HG02759 (cell line): ENCODE measurements around the gene GALNT12.

Experiments
- ATAC-seq: cut with Tn5 transposase; IDR thresholded peaks from one replicate; pipeline ENCODE4 v1.9.1; 2021; ENCODE audit warnings: mild to moderate bottlenecking, moderate library complexity; ENCODE audit not compliant: unreplicated experiment

GALNT12 gene

GRCh38 chr9:98877311-98877710, 69.8 kb downstream of the GALNT12 start:
- no peak for ATAC-seq

- no peak for ATAC-seq
Observed at GRCh38 chr9:98879094-98879962, 71.9 kb downstream of the GALNT12 start.

GRCh38 chr9:98879963-98880310, 72.5 kb downstream of the GALNT12 start:
- ATAC-seq = no peak

DNA sequence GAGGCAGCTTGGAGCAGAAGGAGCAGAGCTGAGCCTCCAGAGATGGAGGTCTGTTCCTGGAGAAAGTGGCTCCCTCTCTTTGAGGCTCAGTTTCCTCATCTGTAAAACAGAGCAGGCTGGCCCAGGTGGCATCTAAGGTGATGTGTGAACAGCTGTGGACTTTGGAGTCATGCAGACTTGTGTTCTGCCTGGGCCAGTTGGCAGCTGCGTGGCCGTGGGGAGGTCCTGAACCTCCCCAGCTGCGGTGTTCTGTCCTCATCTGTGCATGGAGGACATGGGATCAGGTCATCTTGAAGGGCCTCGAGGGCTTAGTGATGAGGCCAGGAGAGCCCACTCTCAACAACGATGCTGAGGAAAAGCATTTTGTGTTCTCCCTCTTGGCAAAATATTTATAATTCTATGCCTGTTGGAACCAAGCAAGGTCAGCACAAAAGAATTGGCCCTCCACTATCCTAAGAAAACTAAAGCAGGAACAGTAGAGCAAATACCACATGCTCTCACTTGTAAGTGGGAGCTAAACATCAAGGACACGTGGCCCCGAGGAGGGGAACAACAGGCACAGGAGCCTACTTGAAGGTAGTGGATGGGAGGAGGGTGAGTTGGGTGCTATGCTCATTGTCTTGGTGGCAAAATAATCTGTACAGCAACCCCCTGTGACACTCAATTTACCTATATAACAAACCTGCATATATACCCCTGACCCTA, 73.0 kb downstream of the GALNT12 start:
- ATAC-seq = no peak

- no peak for ATAC-seq
Observed at GRCh38 chr9:98881356-98881755, 73.9 kb downstream of the GALNT12 start.

DNA sequence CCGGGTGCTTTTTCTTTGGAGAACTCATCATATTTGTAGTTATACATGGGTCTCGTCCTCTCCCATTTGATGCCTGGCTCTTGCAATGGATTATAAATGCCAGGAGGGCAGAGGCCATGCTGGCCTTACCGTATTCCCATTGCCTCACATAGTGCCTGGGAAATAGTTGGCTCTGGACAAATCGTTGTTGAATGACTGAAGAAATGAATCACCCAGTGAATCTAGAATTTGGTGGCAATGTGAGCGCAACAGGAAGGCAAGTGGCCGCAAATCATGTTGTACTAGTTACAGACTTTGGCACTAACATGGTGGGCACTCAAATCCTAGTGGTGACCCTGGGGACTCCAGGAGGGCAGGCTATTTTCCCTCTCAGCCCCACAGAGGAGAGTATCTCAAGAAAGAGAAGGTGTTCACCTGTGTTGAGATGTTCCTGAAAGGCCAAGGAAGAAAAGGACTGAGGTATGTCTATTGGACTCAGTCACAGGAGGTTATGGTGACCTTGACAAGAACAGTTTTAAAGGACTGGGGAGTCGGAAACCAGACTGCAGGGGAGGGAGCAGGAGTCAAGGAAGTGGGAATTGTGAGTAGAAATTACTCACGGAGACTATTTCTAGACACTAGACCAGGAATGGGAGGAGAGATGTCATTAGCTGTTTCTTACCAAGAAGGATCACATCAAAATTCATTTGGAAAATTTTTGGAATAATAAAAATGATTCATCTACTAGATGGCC, 74.5 kb downstream of the GALNT12 start:
- no peak for ATAC-seq

- ATAC-seq = no peak
Observed at GRCh38 chr9:98882569-98882923, 75.1 kb downstream of the GALNT12 start.

GRCh38 chr9:98883276-98883675, 75.8 kb downstream of the GALNT12 start:
- no peak for ATAC-seq

GRCh38 chr9:98884849-98885248, 77.4 kb downstream of the GALNT12 start:
- no peak for ATAC-seq

DNA sequence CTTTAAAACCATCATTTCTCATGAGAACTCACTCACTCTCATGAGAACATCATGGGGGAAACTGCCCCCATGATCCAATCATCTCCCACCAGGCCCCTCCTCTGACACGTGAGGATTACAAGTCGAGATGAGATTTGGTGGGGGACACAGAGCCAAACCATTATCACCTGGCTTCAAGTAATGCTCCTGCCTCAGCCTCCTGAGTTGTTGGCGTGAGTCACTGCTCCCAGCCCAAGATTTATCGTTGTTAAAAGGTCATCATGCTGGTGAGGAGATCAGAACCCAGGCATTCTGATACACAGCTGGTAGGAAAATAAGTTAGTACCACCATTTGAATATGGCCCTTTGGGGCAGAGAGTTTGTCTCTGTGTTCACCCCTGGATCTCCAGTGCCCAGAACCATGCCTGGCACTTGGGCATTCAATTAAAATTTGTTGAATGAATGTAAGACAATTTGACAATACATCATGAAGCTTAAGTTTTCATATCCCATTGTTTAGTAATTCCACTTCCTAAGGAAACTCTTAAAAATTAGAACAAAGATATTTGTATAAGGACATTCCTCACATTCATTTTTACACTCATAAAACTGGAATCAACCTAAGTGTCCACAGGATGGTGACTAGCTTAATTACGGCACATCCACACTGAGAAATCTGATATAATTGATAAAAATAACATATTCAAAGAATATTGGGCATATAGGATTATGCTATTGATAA, 78.3 kb downstream of the GALNT12 start:
- ATAC-seq = no peak

- no peak for ATAC-seq
Observed at GRCh38 chr9:98886691-98887229, 79.3 kb downstream of the GALNT12 start.

DNA sequence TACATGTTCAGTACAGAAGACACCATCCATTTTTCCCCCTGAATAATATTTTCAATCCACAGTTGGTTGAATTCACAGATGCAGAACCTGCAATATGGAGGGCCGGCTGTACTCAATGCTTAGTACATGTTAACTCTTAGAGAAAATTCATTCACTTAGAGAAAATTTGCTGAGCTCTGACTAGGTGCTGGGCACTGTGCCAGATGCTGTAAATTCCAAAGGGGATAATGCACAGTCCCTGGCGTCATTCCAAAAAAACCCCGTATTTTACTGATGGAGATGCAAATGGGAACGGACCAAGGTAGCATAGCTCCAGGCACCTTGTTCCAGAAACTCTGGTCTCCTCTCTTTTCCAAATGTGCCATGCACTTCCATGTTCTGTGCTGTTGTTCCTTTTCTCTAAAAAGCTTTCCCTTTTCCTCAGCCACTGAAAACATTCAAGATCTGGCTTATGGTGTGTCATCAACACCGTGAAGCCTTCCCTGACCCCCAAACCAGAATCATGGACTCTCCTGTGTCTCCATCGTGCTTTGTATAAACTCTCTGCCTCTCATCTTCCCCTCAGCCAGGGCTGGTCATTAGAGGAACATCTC, 80.5 kb downstream of the GALNT12 start:
- ATAC-seq = no peak

GRCh38 chr9:98888801-98889421, 81.4 kb downstream of the GALNT12 start:
- ATAC-seq = no peak

DNA sequence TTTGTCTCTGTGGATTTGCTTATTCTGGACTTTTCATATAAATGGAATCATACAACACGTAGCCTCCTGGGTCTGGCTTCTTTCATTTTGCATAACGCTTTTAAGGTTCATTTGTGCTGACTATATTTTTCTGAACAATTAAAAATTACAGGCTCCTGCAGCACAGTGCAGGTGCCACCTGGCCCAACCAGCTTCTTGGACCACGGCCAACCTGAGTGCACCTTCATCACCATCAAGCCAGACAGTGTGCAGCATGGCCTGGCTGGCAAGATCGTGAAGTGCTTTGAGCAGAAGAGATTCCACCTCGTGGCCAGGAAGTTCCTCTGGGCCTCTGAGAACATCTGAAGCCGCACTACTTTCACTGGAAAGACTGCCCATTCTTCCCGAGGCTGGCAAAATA, 82.8 kb downstream of the GALNT12 start:
- no peak for ATAC-seq

DNA sequence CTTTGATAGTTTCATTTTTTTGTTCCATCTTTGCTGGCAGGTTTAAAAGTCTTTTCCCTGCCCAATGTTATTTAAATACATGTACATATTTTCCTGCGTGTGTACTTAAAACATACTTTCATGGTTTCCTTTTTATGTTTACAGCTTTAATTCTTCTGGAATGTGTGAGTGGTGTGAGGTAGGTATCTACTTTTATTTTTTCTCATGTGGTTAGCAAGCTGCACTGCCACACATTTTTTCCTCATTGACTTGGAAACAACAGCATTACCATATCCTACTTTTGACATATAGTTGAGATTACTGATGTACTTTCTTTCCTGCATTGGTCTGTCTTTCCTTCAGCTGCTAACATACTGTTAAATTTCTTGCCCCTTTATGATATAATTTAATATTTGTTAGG, 84.8 kb downstream of the GALNT12 start:
- ATAC-seq = no peak

DNA sequence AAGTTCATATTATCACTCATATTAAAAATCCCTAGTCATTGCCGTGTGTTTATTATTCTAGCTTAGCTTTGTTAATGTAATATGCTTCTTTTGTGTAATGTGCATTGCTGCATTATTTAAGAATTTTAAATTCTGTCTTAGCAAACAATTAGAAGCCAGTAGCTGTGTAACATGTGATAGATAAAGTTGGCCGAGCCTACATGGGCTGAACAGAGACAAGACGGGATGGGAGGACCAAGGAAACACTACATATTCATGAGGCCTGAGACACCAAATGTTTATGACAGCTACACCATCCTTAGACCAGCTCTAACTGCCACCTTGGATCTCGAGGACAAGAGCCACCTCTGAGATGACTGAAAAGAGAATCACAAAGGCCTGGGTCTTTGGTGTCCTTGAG, 85.2 kb downstream of the GALNT12 start:
- ATAC-seq = no peak

DNA sequence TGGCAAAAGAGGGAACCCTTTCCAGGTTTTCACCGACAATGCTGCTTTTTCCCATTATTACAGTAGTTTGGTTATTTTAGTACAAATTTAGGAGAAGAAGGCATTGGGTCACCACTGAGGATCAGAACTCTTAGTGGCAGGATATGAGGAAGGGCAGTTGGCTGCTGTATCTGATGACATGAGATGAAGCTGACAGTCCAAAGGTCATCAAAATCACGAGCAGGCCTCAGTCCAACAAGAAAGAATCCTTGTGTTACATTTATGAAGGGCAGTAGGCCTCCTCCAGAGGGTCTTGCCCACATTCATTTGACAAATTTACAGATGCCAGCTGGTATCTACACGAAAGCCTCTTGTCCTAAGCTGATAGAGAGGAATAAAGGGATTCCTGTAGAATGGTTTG, 86.7 kb downstream of the GALNT12 start:
- no peak for ATAC-seq

DNA sequence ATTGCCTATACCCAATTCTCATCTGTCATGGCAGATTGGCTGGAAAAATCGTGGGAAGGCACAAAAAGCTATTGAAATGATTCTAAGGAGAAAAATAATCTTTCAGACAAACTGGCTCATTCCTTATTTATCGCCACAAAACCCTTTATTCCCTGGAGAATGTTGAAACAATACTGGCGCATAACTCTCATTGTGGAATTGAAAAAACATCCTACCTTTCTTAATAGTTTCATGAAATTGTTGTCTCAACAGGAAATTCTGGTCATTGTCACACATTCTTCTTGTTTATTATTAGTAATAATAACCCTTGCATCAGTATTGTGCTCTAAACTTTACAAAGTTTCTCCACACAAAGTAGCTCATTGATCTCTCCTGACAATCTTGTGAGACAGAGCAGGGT, 87.3 kb downstream of the GALNT12 start:
- ATAC-seq = no peak

DNA sequence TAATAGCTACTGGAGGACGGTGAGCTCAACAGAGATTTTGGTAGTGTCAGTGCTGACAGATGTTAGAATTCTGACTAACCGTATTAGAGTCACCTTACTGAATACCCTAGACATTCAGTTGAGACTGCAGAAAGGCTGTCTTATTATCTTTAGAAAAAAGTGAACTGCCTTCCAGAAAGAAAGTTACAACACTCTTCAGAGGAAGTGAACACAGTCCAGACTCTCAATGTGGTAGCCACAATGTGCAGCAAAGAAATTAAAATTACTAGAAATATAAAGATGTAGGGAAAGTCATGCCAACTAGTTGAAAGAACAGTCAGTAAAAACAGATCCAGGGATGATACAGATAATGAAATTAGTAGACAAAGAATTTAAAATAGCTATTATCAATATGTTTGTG, 89.2 kb downstream of the GALNT12 start:
- ATAC-seq = no peak

DNA sequence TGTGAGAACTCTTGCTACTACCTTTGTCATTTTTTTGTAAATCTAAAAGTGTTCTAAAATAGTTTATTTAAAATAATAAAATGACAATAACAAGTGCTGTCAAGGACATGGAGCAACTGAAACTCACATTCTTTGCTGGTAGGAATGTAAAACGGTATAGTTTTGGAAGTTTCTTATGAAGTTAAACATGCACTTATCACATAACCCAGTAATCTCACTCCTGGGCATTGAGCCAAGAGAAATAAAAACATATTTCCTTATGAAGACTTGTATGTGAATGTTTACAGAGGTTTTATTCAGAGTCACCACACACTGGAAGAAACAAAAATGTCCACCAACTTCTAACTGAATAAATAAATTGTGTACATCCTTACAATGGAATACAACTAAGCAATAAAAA, 90.3 kb downstream of the GALNT12 start:
- ATAC-seq = no peak
